ENCODE data around the gene MISFA. TPM values are rescaled to one million over a fixed set of nuclear protein-coding genes. Genes with fewer than 3 reads are reported as not detected.

The MISFA gene
- 0.39 and 0.65 TPM in 2 replicates for total RNA-seq

GRCh38 chr11:18599739-18600230 lies at the start of gene MISFA:
Gene MISFA (plus strand): TSS chr11:18599789. CDS start chr11:18599929, 140 bp downstream.

GRCh38 chr11:18588297-18589252 lies 11.0 kb upstream of the MISFA start, which contains the start of gene UEVLD:
Gene UEVLD (minus strand): TSS chr11:18588734. CDS start chr11:18588654, 80 bp downstream.

GRCh38 chr11:18634140-18635032 lies 34.8 kb downstream of the MISFA start, which contains the start of gene SPTY2D1:
Gene SPTY2D1 (minus strand): TSS chr11:18634342. CDS start chr11:18634257, 85 bp downstream.

Other genes with a start within 250 kb of the MISFA start
- 328 and 1,137 TPM in 2 replicates for gene LDHA, start 205.2 kb upstream of the MISFA start, total RNA-seq
- not detected in 2 replicates for gene LDHC, start 187.5 kb upstream of the MISFA start, total RNA-seq
- not detected in 2 replicates for gene LDHAL6A, start 143.9 kb upstream of the MISFA start, total RNA-seq
- gene TSG101, start 72.8 kb upstream of the MISFA start, total RNA-seq, result 45.1 and 102 TPM in 2 replicates
- 15.3 and 39.3 TPM in 2 replicates for gene UEVLD, start 11.1 kb upstream of the MISFA start, total RNA-seq
- 13.7 and 22.7 TPM in 2 replicates for gene SPTY2D1, start 34.6 kb downstream of the MISFA start, total RNA-seq
- 1.3 and 2.7 TPM in 2 replicates for gene TMEM86A, start 99.0 kb downstream of the MISFA start, total RNA-seq
- gene IGSF22, start 126.4 kb downstream of the MISFA start, total RNA-seq, result under 0.01 and 0.22 TPM in 2 replicates
- not detected in 2 replicates for gene PTPN5, start 192.0 kb downstream of the MISFA start, total RNA-seq

Measured in placental epithelial cell (primary cell).